Omental fat pad (tissue), 4 donors: Measurements from ENCODE around the gene B4GAT1. TPM values are rescaled to one million over a fixed set of nuclear protein-coding genes. Genes with fewer than 3 reads are reported as not detected.
A peak's percentile ranks its signal among the peaks of the same experiment; 100 is the strongest.

Experiments used
- ATAC-seq: fragments of 150-250 bp; one replicate; pipeline ENCODE4 v1.9.1; 2016; ENCODE audit warnings: mild to moderate bottlenecking, moderate library complexity; ENCODE audit not compliant: low FRiP score
- DNase-seq: peaks from one replicate; pipeline ENCODE4 v3.0.0-alpha.2; 2019; ENCODE audit warnings: low spot score
- total RNA-seq, 4 donors: library from RNA; depleted of rRNA; stranded (reverse); fragments of >200 nt; gene quantifications; one replicate each; pipeline ENCODE4 v1.1.0, GENCODE V29; 2016
- TF ChIP-seq, protein P1 (sequence below), 3 donors: fragments of 450-650 bp; IDR thresholded peaks; one replicate each; pipeline ENCODE4 v1.5.1; 2016 to 2017; ENCODE audit warnings: antibody characterized with exemption in 3 of 3, mild to moderate bottlenecking in 3 of 3, moderate library complexity in 2 of 3

B4GAT1 gene
- total RNA-seq, 4 donors from 2014 or later = 13.3 to 37.1 (median 21.1) TPM

DNA sequence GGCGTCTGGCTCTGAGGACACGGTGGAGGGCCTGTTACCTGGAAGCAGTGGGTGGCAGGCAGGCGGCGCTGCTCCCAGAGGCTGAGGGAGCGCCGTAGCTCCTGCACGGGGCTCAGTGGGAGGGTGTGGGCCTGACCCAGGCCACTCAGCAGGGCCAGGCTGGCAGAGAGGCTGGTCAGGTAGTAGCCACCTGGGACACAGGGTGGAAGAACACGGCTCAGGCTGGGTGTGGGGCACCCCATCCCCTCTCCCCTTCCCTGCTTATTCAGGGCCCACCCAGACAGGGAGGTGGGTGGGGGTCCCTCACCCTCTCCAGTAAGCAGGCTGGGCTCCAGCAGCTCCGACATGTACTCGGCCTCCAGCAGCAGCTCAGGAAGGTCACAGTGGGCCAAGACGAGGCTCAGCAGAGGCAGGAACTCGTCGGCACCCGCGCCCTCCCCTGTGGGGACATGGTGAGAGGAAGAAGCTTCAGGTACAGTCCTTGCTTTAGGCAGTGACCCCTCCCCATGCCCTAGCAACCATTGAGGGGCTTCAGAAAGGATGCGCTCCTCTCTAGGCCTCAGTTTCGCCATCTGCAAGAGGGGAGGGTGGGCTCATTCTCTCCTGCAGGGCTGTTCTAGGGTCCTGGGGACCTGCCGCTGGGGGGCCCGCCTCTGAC is 14.1 kb downstream of the B4GAT1 start:
- TF ChIP-seq, protein P1, sequence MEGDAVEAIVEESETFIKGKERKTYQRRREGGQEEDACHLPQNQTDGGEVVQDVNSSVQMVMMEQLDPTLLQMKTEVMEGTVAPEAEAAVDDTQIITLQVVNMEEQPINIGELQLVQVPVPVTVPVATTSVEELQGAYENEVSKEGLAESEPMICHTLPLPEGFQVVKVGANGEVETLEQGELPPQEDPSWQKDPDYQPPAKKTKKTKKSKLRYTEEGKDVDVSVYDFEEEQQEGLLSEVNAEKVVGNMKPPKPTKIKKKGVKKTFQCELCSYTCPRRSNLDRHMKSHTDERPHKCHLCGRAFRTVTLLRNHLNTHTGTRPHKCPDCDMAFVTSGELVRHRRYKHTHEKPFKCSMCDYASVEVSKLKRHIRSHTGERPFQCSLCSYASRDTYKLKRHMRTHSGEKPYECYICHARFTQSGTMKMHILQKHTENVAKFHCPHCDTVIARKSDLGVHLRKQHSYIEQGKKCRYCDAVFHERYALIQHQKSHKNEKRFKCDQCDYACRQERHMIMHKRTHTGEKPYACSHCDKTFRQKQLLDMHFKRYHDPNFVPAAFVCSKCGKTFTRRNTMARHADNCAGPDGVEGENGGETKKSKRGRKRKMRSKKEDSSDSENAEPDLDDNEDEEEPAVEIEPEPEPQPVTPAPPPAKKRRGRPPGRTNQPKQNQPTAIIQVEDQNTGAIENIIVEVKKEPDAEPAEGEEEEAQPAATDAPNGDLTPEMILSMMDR (IDR thresholded peaks at IDR 0.05) = no peak
- ATAC-seq (no peak), DNase-seq (no peak)

DNA sequence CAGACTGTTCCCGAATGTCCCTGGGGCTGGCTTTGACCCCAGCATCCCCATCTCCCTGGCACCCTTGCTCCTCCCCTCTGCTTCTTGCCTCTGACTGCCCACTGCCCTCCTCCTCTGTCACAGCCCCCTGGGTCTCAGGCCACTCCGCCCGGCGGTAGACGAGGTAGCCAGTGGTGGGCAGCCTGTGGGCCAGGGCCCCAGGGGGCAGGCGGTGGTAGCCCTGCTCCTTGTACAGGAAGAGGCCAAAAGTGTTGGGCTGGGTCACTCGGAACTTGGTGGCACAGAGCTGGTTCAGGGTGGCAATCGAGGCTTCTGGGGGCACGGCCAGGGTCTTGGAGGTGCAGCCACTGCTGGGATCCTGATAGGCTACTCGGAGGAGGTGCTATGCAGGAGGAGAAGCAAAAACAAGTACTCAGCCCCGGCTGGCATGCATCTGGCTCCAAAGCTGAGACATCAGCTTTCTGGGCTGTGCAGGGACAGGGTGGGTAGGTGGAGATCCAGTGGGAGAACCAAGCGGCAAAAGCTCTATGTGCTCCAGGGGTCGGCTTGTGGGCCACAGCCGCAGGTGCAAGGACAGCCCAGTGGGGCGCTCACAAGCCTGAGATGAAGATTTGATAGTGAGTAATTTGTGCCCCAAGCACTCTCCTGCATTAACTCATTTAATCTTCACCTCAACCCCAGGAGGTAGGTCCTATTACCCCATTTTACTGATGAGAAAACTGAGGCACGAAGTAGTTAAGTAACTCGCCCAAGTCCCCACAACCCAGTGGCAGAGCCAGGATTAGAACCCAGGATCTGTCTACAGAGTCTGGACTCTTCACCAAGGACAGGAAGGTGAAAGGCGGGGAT is 14.8 kb downstream of the B4GAT1 start:
- ATAC-seq = no peak
- DNase-seq = no peak
- TF ChIP-seq, protein P1 (IDR thresholded peaks at IDR 0.05) = no peak

DNA sequence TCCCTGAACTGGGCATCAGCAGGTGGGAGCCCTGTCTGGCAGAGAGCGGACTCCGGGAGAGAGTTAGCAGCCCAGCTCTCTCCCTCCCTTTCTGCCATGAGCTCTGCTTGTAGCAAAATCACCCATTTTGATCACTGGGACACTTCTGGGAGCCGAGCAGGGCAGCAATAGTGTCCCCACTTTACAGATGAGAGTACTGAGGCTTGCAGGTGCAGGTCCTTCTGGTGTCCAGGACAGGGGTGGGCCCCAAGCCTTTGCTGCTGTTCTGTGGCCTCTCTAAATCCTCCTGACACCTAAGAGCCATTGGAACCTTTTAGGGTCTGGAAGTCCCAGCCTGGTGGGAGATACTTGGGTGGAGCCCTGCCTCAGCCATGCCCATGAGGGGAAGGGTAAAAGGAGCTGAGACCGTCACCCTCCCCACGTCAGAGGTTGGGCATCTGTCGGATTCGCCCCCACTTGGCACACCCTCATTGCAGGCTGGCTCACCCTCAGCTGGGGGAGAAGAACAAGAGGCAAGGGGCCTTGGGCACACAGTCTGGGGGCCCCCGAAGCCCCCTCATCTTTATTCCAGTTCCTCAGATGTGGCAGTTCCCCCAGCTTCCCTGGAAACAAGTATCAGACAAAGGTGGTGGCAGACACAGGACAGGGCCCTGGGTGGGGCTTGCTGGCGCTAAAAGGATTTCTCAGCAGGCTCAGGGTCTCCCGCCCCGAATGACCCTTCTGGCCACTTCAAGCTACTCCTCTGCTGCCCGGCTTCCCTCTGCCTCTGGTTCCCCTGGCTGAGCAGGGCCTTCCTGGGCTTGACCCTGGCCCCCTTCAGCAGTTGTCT is 15.7 kb downstream of the B4GAT1 start:
- DNase-seq (no peak), ATAC-seq (no peak)
- TF ChIP-seq, protein P1 (IDR thresholded peaks at IDR 0.05) = no peak

DNA sequence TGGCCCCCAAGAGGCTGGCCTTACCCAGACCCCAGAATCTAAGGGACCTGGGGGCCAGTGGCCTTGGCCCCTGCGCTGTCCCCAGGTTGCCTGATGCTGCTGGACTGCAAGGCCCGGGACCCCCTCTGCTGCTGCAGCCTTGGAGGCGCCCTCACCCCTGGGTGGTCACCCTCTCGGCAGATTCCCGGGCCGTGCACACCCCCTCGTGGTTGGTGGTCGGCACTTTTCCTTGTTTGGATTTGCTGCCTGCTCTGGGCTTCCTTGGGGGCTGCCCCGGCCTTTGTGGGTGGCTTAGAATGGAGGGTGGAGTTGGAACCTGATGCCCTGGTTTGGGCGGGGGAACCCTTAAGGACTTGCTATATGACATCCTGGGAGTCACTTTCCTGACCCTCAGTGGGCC is 16.5 kb downstream of the B4GAT1 start:
- ATAC-seq = no peak
- TF ChIP-seq, protein P1 (IDR thresholded peaks at IDR 0.05) = no peak
- DNase-seq = no peak

DNA sequence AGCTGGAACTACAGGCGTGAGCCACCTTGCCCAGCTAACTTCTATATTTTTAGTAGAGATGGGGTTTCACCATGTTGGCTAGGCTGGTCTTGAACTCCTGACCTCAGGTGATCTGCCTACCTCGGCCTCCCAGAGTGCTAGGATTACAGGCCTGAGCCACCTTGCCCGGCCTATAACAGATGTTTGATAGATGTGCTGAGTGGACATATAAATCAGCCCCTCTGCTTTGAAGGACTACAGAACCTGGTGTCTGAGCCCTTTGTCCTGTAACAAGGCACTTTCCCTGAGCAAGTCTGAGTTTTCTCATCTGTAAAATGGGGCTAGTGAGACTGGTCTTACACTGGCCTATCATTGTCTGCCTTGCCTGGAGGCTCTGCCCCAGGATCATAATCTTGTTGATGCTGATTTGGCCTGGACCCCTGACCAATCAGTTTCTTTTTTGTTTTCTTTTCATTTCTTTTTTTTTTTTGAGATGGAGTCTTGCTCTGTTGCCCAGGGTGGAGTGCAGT is 18.2 kb downstream of the B4GAT1 start:
- TF ChIP-seq, protein P1 (IDR thresholded peaks at IDR 0.05) = no peak
- no peak for DNase-seq
- ATAC-seq = no peak

DNA sequence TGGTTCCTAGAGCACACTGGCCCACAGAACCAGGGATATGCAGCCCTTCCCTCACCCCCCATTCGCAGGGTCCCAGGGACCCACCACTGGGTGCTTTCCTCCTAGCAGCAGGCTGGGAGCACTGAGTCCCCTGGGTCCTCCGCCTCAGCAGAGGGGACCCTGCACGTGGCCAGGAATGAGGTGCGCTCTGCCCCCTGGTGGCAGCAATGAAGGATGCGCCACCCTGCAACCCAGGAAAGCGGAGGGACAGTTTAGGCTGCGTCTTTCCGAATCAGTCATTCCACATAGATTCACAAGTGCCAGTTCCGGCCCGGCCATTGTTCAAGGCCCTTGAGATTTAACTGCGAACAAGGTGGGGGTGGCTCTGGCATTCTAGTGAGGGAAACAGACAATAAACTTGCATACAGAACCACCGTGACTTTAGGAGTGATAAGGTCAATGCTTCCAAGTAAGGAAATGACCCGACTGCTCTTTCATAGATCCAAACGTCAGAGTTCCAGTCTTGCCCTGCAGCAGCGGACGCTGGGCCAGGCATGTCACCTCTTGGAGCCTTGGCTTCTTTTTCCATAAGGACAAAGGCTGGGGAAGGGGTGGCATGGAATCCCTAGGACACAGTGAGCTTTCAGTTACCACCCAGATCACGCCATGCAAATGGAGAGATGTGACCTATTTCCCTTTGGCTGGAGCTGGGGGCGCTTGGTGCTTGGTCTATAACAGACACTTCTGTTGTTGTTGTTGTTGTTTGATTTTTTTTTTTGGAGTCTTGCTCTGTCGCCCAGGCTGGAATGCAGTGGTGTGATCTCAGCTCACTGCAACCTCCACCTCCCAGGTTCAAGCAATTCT is 18.9 kb downstream of the B4GAT1 start:
- TF ChIP-seq, protein P1 (IDR thresholded peaks at IDR 0.05) = peak in 2 of 3 donors; percentile 97 to 98
- ATAC-seq (peak; percentile 66), DNase-seq (peak; percentile 65)
